ENCODE measurements around the gene EMILIN1. TPM values are rescaled to one million over a fixed set of nuclear protein-coding genes. Genes with fewer than 3 reads are reported as not detected.
A peak's percentile ranks its signal among the peaks of the same experiment; 100 is the strongest.

EMILIN1 gene
- total and polyA plus RNA-seq, 10 of the 15 experiments (the other 5 are each of a cell fraction or from before 2014, with no cell fraction given), result 0.01 to 2.3 (median 1.2) TPM; not detected in 2

DNA sequence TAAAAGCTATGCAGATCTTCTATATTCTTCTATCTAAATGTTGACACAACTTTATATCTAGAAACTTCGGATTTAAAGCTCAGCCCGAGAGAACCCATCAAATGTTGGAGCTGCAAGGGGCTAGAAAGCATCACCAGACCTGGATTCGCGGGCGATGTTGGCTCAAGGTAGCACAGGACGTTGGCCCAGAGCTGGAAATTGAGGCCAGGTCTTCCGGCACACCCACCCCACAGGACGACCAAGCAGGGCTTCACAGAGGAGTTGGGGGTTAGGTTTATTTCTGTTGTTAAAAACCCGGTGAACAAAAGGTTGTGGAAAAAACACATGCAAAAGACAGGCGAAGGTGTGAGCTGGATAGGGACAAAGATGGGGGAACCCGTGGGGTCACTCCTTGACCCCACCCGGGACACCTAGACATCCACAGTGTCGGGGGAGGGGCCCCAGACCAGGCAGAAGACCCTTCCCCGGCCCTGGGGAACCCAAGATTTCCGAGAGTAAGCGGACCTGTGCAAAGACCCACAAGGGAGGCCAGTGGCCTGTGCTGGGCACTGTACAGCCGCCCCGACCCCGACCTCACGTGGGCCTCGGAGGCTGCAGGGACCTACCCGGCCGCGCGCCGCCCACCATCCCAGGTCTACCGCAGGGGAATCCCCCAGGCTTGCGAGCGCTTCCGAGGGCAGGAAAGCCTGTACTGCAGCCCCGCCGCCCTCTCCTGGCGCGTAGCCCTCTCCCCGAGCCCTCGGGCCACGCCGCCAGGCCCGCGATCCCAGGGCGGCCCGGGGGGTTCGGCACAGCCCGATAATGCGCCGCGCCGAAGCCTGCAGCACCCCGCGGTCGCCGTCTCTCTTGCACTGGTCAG is 28.8 kb upstream of the EMILIN1 start (continued):
- TF ChIP-seq, protein P1, sequence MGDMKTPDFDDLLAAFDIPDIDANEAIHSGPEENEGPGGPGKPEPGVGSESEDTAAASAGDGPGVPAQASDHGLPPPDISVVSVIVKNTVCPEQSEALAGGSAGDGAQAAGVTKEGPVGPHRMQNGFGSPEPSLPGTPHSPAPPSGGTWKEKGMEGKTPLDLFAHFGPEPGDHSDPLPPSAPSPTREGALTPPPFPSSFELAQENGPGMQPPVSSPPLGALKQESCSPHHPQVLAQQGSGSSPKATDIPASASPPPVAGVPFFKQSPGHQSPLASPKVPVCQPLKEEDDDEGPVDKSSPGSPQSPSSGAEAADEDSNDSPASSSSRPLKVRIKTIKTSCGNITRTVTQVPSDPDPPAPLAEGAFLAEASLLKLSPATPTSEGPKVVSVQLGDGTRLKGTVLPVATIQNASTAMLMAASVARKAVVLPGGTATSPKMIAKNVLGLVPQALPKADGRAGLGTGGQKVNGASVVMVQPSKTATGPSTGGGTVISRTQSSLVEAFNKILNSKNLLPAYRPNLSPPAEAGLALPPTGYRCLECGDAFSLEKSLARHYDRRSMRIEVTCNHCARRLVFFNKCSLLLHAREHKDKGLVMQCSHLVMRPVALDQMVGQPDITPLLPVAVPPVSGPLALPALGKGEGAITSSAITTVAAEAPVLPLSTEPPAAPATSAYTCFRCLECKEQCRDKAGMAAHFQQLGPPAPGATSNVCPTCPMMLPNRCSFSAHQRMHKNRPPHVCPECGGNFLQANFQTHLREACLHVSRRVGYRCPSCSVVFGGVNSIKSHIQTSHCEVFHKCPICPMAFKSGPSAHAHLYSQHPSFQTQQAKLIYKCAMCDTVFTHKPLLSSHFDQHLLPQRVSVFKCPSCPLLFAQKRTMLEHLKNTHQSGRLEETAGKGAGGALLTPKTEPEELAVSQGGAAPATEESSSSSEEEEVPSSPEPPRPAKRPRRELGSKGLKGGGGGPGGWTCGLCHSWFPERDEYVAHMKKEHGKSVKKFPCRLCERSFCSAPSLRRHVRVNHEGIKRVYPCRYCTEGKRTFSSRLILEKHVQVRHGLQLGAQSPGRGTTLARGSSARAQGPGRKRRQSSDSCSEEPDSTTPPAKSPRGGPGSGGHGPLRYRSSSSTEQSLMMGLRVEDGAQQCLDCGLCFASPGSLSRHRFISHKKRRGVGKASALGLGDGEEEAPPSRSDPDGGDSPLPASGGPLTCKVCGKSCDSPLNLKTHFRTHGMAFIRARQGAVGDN (IDR thresholded peaks at IDR 0.05), result peak; percentile 24; the same call in 1 of the 2 replicates
- TF ChIP-seq SRF (IDR thresholded peaks at IDR 0.05; ENCODE audit: low read depth in 2 of 2, low read length in 2 of 2), result no peak
- TF ChIP-seq YY1 (IDR thresholded peaks at IDR 0.05; ENCODE audit: low read depth, low read length), result no peak
- TF ChIP-seq ESRRA (IDR thresholded peaks at IDR 0.05; ENCODE audit: low read length), result no peak
- TF ChIP-seq POLR2A (IDR thresholded peaks at IDR 0.05; ENCODE audit: low read depth, low read length), result peak; percentile 68
- no peak; the same call in 1 of the 2 replicates for TF ChIP-seq BACH1 (IDR thresholded peaks at IDR 0.05; ENCODE audit: borderline replicate concordance)
- no peak for TF ChIP-seq SUZ12 (IDR thresholded peaks at IDR 0.05; ENCODE audit: unreplicated experiment)
- TF ChIP-seq, protein P2, sequence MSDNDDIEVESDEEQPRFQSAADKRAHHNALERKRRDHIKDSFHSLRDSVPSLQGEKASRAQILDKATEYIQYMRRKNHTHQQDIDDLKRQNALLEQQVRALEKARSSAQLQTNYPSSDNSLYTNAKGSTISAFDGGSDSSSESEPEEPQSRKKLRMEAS (IDR thresholded peaks at IDR 0.05; ENCODE audit: low read depth, low read length), result peak; percentile 62
- TF ChIP-seq SMC3 (IDR thresholded peaks at IDR 0.05; ENCODE audit: borderline replicate concordance, low read length), result 0 out of 2 replicates have a peak, but pooled peaks have one; percentile 13
- peak; percentile 45 for TF ChIP-seq RUNX3 (IDR thresholded peaks at IDR 0.05; ENCODE audit: low read length)
- TF ChIP-seq KDM1A (IDR thresholded peaks at IDR 0.05; ENCODE audit: borderline replicate concordance), result no peak
- peak; percentile 25; the same call in 1 of the 2 replicates for TF ChIP-seq CREB1 (IDR thresholded peaks at IDR 0.05; ENCODE audit: low read depth)
- peak; percentile 24; the same call in 1 of the 2 replicates for TF ChIP-seq NR2C1 (IDR thresholded peaks at IDR 0.05)
- TF ChIP-seq, protein P3, sequence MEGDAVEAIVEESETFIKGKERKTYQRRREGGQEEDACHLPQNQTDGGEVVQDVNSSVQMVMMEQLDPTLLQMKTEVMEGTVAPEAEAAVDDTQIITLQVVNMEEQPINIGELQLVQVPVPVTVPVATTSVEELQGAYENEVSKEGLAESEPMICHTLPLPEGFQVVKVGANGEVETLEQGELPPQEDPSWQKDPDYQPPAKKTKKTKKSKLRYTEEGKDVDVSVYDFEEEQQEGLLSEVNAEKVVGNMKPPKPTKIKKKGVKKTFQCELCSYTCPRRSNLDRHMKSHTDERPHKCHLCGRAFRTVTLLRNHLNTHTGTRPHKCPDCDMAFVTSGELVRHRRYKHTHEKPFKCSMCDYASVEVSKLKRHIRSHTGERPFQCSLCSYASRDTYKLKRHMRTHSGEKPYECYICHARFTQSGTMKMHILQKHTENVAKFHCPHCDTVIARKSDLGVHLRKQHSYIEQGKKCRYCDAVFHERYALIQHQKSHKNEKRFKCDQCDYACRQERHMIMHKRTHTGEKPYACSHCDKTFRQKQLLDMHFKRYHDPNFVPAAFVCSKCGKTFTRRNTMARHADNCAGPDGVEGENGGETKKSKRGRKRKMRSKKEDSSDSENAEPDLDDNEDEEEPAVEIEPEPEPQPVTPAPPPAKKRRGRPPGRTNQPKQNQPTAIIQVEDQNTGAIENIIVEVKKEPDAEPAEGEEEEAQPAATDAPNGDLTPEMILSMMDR (IDR thresholded peaks at IDR 0.05 in 2 of 3, conservative IDR thresholded peaks at IDR 0.05 in 1 of 3; ENCODE audit: control insufficient read depth in 2 of 3, extremely low read depth in 1 of 3, insufficient read depth in 1 of 3, low read depth in 3 of 3, low read length in 3 of 3), result peak in 1 of 3 experiments; percentile 4; a peak in 2 of 6 replicates
- TF ChIP-seq, protein P4, sequence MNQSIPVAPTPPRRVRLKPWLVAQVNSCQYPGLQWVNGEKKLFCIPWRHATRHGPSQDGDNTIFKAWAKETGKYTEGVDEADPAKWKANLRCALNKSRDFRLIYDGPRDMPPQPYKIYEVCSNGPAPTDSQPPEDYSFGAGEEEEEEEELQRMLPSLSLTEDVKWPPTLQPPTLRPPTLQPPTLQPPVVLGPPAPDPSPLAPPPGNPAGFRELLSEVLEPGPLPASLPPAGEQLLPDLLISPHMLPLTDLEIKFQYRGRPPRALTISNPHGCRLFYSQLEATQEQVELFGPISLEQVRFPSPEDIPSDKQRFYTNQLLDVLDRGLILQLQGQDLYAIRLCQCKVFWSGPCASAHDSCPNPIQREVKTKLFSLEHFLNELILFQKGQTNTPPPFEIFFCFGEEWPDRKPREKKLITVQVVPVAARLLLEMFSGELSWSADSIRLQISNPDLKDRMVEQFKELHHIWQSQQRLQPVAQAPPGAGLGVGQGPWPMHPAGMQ (IDR thresholded peaks at IDR 0.05; ENCODE audit: borderline replicate concordance), result no peak
- no peak for TF ChIP-seq SIX5 (IDR thresholded peaks at IDR 0.05; ENCODE audit: low read depth, low read length, severe bottlenecking)
- peak; percentile 73 to 89; a peak in 3 of 4 replicates for TF ChIP-seq BHLHE40 (IDR thresholded peaks at IDR 0.05; ENCODE audit: borderline replicate concordance in 1 of 2, low read depth in 2 of 2, low read length in 1 of 2)
- TF ChIP-seq CREM (IDR thresholded peaks at IDR 0.05; ENCODE audit: low read depth), result no peak
- TF ChIP-seq NR2F1 (conservative IDR thresholded peaks at IDR 0.05), result peak; percentile 93
- TF ChIP-seq SPI1 (IDR thresholded peaks at IDR 0.05; ENCODE audit: borderline replicate concordance, insufficient read depth, low read depth, low read length), result no peak

All from GM12878 (cell line).